Measurements from ENCODE around the gene ZNF526.
"Not testable (repeated sequence)": the region's sequence is repeated elsewhere in the genome, so short reads cannot be mapped to it uniquely, and the experiment has no call there.

Gene ZNF526

DNA sequence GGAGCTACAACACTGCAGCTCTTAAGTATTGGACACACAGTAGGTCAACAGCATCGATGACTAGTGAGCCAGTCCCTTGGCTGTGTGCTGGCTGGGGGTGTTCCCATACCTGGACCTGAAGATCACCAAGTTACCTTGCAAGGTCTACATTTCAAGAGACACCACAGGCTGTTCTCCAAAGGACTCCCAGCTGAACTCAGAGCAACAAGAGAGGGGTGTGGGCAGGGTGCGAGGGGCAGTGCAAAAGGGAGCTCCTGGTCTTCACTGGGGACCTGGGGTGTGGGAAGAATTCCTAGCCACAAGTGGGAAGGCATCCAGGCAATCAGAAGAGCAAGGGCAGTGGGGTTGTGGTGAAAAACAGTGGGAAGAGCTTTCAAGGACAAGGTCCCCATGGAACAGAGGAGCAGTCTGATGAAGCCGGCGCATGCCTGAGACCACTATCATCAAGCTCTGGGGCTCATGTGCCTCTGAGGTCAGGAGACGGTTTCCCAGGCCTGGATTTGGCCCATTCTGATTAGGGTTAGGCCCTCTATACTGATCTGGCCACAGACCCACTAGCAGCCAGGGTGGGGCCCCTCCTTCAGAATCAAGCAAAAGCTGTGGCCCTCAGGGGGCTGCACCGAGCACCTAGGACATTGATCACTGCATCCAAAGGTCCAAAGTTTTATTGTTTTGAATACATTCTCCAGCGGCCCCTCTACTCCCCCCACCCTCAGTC lies 27.0 kb downstream of the ZNF526 start:
- no peak for DNase-seq

DNA sequence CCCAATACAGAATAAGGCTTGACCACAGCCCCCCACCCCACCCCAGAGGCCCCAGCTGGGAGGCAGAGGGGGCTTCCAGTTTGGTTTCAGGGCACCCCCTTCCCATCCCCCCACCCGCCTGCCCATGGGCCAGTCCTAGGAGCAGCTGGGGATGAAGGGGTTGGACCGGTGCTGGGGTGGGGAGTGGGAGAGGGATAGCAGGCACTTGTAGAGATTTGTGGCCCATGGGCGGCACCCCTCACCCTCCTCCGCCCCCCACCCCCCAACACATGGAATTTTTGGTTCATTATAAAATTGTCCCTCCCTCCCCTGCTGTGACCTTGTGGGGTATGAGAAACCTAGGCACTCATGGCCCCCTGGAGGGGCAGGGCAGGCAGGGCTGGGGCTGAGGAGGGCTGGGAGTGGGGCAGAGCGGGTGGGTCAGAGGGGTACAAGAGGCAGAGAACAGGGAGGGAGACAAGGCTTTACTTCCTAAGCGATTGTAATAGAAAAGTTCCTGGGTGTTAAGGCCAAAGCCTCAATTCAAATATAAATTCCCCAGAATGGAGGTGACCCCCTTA lies 27.6 kb downstream of the ZNF526 start:
- no peak for DNase-seq

DNA sequence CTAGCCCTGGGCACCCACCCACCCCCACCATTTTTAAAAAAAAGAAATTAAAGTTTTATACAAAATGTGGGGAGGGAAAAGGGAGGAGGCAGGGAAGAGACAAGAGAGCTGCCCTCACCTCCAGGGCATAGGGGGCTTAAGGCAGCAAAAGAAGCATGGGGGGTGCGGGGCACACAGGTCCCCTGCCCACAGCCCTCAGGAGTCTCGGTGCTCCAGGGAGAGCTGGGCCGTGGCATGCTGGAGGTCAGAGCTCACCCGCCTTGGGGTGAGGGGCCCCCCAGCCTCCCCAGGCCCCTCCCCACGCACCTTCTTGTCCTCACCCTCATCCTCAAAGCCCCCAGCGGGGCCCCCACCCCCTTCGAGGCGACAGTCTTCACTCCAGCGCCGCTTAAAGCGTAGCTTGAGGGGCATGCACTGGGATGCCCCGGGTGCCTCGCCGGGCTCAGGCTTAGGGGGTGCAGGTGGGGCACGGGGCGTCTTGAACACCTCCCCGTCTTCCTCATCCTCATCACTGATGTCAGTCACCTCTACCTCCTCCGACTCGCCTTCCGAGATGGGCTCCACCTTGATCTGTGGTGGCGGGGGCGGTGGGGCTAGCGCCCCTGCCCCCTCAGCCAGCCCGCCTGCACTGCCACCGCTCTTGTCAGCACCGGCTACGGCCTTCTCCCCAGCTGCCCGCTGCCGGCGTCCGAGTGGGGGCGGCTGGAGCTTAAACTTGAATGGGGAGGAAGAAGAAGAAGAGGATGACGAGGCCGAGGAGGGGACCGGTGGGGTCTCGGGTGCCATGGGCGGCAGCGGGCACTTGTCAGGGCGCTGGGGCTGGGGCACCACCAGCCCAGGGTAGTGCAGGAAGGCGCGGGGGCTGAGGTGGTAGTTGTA lies 28.4 kb downstream of the ZNF526 start:
- no peak for DNase-seq

DNA sequence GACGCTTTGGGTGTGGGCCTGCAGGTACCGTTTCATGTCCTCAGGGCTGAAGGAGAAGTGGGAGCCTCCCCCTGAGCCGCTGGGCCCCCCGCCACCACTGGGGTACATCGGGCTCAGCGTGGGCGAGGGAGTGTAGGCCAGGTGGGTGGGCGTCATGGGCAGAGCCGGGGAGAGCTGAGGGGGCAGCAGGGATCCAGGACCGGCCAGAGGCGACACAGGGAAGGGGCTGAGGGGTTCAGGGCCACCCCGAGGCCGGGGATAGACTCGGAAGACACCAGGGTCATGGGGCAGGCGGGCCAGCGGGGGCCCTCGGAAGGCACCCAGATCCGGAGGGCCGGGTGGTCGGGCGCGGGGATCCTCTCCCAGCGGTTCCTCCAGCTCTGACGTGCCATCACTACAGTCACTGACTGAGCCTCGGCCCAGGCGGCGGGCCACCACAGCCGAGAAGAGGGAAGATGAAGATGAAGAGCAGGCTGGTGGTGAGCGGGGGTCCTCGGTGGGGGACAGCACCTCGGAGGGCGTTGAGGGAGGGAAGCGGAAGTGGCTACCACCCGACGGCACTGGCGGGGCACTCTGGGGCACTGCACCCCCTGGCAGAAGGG lies 29.1 kb downstream of the ZNF526 start:
- DNase-seq, result no peak

DNA sequence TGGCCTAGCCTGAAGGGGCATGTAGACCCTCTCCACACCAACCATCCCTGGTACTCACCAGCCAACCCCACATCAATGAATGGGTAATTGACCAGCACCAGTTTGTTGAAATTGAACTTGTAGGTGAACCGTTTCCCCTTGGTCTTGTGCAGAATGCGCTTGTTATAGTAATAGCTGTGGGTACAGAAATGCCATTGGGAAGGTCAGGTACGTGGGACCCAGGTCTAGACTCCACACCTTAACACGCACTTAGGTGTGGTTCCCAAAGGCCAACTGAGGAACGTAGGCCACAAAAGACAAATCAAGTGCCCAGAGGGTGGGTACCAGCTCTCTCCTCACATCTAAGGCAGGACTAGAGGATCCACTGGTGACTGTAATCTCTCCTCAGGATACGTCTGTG lies 29.7 kb downstream of the ZNF526 start:
- DNase-seq, result no peak

DNA sequence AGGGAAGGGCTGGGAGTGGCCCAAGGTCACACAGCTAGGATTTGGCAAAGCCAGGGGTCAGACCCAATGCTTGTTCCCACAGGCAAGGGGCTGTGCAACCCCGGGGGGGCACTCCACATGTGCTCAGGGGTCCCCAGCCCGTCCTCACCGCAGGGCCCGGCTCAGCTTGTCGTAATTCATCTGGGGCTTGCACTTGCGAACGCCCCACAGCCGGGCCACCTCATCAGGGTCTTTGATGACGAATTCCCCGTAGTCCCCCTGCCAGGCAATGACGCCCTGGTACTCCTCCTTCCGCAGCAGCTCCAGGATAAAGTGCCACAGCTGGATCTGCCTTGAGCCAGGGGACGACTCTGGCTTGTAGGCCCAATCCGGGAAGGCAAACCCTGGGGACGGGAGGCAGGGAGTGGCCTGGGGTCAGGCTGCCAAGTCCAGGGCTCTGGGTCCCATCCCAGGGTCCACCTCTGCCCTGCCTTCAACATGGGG lies 30.1 kb downstream of the ZNF526 start:
- no peak for DNase-seq

DNA sequence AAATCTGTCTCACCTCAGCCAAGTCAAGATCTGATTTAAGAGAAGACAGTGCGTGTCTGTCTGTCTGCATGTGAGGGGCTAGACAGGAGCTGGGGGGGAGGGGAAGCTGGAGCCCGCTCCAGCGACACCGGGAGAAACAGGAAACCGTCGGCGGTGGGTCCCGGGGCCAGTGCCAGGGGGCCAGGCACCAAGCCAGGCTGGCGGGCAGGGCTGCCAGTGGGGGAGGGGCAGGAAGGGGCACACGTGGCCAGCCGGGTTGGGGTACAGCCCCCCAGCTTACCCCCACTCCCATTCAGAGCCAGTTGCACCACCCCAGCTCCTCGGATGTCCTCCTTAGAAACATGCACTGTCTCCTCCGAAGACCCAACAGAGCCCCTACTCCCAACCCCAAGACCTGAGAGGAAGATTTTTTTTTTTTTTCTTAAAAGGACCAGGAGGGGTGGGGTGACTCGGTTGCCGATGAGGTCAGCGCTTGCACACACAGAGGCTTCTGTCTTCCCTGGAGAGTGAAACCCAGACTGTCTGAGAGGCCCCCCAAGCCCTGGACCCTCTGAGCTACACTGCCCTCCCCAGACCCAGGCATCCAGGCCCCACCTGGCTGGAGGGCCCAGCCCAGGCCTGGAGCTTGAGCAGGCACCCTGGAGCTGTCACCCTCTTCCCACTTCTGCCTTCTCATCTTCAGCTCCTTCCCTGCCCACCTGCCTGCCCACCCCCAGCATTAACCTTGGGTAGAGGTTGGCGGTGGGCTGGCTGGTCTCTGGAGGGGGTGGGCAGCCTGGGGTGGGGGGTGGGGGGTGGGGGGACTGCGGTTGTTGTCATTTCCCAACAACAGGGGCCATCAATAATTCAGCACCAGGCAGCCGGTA lies 30.8 kb downstream of the ZNF526 start:
- no peak for DNase-seq

DNA sequence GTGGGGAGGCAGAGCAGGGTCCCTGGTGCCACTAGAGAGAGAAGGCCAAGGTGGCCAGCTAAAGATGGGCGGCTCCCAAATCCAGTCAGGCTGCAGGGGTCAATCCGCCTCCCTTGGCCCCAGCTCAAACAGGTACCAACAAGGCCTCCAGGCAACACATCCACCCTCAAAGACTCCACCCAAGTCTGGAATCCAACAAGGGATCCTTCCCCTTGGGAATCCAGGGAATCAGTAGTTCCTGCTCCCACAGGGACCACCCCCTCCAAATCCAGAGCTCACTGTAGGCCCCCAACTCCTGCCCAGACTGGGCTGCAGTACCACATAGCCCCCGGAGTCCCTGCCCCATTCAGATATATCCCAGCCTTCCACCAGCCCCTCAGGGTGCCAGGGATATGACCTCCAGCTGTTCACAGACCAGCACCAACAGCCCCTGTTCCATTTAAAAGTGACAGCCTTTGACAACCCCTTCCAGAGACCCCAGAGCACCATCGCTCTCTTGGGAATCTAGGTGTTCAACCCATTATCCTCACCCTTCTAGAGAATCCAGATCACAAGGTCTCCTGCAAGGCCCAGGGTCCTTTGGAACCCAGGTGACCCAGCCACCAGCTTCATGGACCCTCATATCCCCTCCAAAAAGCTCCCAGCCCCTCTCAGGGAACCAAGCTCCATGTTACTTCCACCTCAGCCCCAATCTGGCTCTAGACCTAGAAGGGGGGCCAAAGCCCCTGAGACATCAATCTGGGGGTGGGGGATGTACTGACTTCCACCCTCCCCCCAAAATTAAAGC lies 31.7 kb downstream of the ZNF526 start:
- no peak for DNase-seq

DNA sequence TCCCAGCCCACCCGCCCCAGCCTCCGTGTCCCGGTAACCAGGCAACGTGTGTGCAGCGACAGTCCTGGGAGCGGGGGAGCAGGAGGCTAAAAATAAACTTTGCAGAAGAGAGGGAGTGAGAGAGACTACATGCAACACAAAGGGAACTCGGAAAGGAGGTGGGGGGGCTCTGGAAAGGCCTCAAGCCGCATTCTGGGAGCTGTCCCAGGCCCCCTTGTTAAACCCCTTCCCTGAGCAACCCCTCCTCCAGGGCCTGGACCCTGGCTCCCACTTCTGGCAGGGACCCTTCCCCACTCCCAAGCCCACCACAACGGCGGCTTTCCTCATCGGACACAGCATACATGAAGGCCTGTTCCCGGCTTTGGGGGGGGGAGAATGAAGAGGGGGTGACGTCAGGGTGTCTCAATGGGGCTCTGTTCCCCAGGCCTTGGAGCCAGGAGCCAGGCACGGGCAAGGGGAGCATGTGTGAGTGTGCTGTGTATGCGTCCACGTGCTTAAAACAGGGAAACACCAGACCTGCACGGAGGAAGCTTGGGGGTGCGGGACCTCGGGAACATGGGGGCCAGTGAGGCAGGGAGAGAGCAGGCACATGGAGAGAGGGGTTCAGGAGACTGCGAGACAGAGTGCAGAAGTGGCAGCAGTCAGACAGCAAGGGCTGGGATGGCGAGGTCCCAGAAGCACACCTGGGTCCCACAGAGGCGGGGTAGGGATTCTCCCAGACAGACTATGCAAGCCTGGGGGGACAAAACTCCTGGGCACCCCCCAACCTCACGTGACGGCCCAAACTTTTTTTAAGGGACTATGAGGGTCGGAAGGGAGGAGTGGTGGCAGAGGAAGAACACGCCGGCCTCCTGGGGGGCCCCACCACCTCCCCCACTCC lies 32.5 kb downstream of the ZNF526 start:
- DNase-seq, result no peak

DNA sequence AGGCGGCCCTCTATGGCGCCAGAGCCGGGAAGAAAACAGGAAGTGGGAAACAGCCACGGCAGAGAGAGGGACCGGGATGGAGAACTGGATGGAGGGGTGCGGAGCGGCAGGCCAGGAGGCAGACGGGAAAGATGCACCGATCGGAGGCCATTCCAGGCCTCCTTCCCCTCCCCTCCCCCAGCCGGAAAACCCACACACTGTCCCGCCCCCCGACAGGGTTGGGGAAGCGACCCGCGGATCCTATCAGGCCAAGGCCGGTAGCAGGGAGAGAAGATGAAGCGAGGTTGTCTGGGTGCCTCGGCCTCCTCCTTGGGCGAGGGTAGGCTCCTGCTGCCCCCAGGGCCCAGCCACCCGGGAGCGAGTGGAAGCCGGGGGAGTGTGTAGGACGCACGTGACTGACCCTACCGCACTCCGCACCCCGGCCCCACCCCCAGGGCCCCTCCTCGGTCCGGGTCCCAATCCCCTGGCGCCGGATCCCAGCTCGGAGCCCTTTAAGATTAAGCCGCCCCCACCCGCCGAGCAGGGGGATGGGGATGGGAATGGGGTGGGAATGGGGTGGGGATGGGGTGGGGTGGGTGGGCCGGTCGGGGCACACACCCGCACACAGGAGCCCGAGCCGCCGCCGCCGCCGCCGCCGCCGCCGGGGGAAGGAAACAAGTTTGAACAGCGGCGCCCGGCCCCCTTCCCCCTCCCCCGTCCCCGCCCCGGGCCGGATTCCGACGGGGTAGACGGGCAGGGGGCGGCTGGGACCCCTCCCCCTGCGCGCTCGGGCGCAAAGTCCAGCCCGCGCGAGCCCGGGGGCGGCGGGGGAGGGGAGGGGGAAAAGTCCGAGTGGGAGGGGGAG lies 33.4 kb downstream of the ZNF526 start:
- DNase-seq, result no peak

DNA sequence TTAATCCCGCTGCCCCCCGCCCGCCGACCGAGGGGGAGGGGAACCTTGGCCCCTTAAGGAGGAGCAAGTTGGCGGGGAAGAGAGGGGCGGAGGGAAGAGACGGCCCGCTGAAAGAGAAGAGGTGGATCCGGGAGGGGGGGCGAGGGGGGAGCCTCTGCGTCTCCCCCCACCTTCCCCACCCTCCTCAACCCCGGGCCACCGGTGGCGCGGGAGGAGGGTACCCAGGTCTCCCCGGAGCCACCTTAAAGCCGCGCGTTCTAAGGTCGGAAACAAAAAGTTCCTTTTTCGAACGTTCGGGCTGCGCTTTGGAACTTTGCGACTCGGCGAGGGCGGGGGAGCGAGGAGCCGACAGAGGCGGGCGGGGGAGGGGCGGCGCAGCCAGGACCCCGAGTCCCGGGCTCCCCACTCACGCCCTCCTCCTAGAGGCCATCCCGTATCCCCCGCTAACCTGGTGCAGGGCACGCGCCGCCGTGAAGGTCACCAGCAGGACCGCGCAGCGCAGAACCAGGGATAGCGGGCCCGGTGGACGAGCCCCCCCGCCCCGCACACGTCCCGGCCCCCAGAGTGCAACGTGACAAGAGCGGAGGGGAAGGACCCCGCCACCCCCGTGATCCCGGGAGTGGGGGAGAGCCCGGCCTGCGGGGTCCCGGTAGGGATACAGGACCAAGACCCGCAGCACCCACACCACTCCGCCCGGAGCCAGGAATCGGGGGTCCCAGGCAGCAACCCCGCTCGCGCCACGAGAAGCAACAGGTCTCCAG lies 34.2 kb downstream of the ZNF526 start:
- no peak for DNase-seq

DNA sequence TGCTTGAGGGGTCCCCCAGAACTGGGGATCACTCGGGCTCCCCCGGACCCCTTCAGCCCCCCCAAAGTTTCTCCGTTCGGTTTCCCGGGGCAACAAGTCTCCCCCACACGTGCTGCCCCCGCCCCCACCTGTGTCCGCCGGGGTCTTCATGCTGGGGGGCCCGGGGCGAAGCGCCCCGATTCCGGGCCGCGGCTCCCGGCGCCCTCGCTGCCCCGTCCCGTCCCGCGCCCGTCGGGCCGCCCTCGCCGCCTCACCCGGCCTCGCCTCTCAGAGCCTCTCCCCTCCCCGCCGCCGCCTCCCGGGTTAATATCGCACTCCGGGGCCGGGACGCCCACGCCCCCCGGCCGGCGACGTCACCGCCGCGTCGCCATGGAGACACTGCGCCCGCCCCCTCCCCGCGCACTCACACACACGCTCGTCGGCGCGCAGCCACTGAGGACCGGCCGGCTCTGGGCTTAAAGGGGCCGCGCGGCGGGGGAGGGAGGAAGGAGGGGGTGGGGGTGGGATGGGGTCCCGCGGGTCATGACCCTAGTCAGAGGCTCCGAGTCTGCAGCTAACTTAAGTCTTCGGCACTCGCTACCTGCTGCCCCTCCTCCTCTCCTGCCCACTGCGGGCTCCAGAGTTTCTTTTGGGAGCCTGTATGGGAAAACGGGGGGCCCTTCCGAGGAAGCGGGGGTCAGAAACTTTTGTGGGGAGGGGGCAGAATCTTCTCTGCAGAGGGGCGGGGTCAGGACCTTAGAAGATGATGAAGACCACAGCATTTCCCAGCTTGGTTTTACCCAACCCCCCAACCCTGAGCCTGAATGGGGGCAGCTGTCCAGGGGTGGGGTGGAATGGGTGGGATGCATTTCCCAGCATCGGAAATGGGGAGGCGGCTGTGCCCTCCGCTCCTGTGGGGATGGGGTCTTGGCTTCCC lies 35.0 kb downstream of the ZNF526 start, which contains the start of gene ERF:
Gene ERF (minus strand): TSS at position 279 of the 916 bp plus-strand sequence. CDS start 129 bp downstream, at position 150.
- DNase-seq, result peak; percentile 77

DNA sequence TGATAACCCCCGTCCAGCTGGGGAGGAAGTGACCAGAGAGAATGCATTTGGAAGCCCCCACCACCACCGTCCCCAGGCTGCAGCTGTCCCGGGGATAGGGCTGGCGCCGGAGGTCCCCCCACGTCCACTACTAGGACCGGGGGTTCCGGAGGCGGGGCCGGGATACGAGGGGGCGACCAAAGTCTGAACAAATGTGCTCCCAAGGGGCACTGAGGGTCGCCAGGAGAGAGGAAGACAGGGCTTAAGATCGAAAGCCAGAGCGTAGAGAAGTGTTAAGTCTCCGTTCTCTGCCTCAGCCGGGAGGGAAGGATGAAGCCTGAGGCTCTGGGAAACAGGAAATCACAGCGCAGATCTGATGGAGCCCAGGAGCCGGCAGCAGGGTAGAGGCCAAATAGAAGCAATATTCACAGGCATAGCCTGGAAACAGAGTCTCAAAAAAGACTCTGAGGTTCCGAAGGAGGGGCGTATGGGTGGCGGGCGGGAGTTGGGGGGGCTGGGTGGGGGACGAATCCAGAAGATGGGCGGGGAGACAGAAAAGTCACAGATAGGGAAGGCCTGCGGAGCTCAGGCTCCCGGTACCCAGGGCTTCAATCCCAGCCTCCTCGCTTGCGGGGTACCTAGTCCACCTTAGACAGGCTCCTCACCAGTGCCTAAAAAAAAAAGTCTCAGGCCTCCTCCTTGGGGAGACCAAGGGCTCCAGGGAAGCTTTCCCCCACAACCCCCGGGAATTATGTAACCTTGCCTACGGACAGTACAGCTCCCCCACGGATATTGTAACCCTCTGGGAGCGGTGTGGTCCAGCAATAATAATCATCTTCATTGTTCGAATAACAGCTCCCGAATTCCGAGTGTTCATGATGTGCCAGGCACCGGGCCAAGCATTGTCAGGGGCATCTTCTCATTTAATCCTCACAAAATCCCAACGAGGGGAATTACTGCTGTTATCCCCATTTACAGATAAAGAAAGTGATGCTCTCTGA lies 35.9 kb downstream of the ZNF526 start:
- no peak for DNase-seq

DNA sequence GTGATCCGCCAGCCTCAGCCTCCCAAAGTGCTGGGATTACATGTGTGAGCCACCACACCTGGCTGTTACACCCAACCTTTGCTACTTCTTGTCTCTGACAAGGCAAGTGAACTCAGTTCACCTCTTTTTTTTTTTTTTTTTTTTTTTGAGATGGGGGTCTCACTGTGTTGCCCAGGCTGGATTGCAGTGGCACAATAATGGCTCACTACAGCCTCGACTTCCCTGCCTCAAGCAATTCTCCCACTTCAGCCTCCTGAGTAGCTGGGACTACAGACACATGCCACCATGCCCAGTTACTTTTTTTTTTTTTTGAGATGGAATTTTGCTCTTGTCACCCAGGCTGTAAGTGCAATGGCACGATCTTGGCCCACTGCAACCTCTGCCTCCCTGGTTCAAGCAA lies 37.7 kb downstream of the ZNF526 start:
- DNase-seq, result not testable (repeated sequence)

DNA sequence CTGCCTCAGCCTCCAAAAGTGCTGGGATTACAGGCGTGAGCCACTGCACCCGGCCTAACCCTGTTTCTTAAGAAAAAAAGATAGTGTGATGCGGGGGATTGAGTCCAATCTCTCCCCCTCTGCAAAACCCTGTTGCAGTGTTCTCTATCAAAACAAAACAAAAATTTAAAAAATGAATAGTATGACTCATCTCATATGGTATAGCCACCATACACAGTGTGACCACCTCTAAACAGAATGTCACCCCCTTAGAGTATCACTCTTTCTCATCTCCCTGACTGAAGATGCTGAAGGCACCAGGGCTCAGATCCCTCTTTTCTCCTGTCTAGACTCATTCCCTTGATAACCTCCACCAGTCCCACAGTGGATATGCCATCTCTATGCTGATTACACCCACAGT lies 41.7 kb downstream of the ZNF526 start:
- no peak for DNase-seq

DNA sequence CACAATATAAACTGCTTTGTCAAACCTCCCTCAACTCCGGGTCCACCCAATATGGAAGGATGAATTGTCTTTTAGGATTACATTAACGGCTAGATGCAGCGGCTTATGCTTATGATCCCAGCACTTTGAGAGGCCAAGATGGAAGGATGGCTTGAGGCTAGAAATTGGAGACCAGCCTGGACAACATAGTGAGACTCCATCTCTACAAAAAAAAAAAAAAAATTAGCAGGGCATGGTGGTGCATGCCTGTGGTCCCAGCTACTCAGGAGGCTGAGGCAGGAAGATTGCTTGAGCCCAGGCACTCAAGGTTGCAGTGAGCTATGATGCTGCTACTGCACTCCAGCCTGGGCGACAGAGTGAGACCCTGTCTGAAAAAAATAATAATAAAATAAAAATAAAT lies 46.0 kb downstream of the ZNF526 start:
- DNase-seq, result not testable (repeated sequence)
